ENCODE measurements around the gene ULK2.
"Not testable (repeated sequence)": the region's sequence is repeated elsewhere in the genome, so short reads cannot be mapped to it uniquely, and the experiment has no call there.

Gene ULK2

GRCh38 chr17:19865021-19865420 lies 2.7 kb downstream of the ULK2 start:
- no peak for DNase-seq (ENCODE audit: low read depth in 3 of 3)

GRCh38 chr17:19860647-19861177 lies 7.0 kb downstream of the ULK2 start:
- DNase-seq (ENCODE audit: low read depth in 3 of 3) = not testable (repeated sequence)

- DNase-seq (ENCODE audit: low read depth in 3 of 3) = no peak
These were observed 10.1 kb downstream of the ULK2 start for GRCh38 chr17:19857640-19858039.

GRCh38 chr17:19833914-19834313 lies 33.8 kb downstream of the ULK2 start:
- no peak for DNase-seq (ENCODE audit: low read depth in 3 of 3)

- no peak for DNase-seq (ENCODE audit: low read depth in 3 of 3)
These were observed 37.7 kb downstream of the ULK2 start for GRCh38 chr17:19830061-19830460.

GRCh38 chr17:19812407-19812806 lies 55.3 kb downstream of the ULK2 start:
- no peak for DNase-seq (ENCODE audit: low read depth in 3 of 3)

- no peak for DNase-seq (ENCODE audit: low read depth in 3 of 3)
These were observed 62.7 kb downstream of the ULK2 start for GRCh38 chr17:19805006-19805405.

- DNase-seq (ENCODE audit: low read depth in 3 of 3) = no peak
These were observed 67.2 kb downstream of the ULK2 start for GRCh38 chr17:19800571-19800970.

- no peak for DNase-seq (ENCODE audit: low read depth in 3 of 3)
These were observed 67.9 kb downstream of the ULK2 start for GRCh38 chr17:19799796-19800195.

- DNase-seq (ENCODE audit: low read depth in 3 of 3) = no peak
These were observed 71.3 kb downstream of the ULK2 start for GRCh38 chr17:19796457-19796856.

GRCh38 chr17:19791918-19792550 lies 75.7 kb downstream of the ULK2 start:
- no peak for DNase-seq (ENCODE audit: low read depth in 3 of 3)

GRCh38 chr17:19787733-19788357 lies 79.9 kb downstream of the ULK2 start:
- DNase-seq (ENCODE audit: low read depth in 3 of 3) = peak in 1 of 3 donors; percentile 8

- no peak for DNase-seq (ENCODE audit: low read depth in 3 of 3)
These were observed 81.9 kb downstream of the ULK2 start for GRCh38 chr17:19785854-19786253.

- DNase-seq (ENCODE audit: low read depth in 3 of 3) = no peak
These were observed 86.0 kb downstream of the ULK2 start for GRCh38 chr17:19781488-19782458.

GRCh38 chr17:19780846-19781245 lies 86.9 kb downstream of the ULK2 start:
- no peak for DNase-seq (ENCODE audit: low read depth in 3 of 3)

- no peak for DNase-seq (ENCODE audit: low read depth in 3 of 3)
These were observed 94.2 kb downstream of the ULK2 start for GRCh38 chr17:19773534-19773933.

- DNase-seq (ENCODE audit: low read depth in 3 of 3) = no peak
These were observed 95.6 kb downstream of the ULK2 start for GRCh38 chr17:19771971-19772630.

GRCh38 chr17:19770985-19771735 lies 96.6 kb downstream of the ULK2 start:
- DNase-seq (ENCODE audit: low read depth in 3 of 3) = no peak

GRCh38 chr17:19769946-19770652 lies 97.6 kb downstream of the ULK2 start:
- no peak for DNase-seq (ENCODE audit: low read depth in 3 of 3)

GRCh38 chr17:19768046-19768782 lies 99.5 kb downstream of the ULK2 start:
- DNase-seq (ENCODE audit: low read depth in 3 of 3) = no peak
